Activated T-helper 2 cell treated with anti-CD3 and anti-CD28 coated beads, Interferon-gamma antibody, Interleukin-2, Interleukin-4, amounts not matched to agents 10 μg/mL and 5 μg/mL and 100 μg/mL, durations not matched to agents 14 hours and 24 hours and 36 hours (primary cell): ENCODE data around the gene HOXD8. TPM values are rescaled to one million over a fixed set of nuclear protein-coding genes. Genes with fewer than 3 reads are reported as not detected.
A peak's percentile ranks its signal among the peaks of the same experiment; 100 is the strongest.

Experiments used
- DNase-seq: peaks from one replicate; pipeline ENCODE4 v3.0.0; 2021; ENCODE audit warnings: low spot score
- H3K27ac Mint-ChIP-seq: one replicate; pipeline ENCODE4 v1.8.0; 2021; ENCODE audit warnings: mixed read lengths
- H3K27me3 Mint-ChIP-seq: one replicate; pipeline ENCODE4 v1.8.0; 2021; ENCODE audit warnings: low read depth, mixed read lengths
- H3K36me3 Mint-ChIP-seq: one replicate; pipeline ENCODE4 v1.8.0; 2021; ENCODE audit warnings: low read depth, mixed read lengths
- H3K4me1 Mint-ChIP-seq: one replicate; pipeline ENCODE4 v1.8.0; 2021; ENCODE audit warnings: low read depth, mixed read lengths
- H3K4me3 Mint-ChIP-seq: one replicate; pipeline ENCODE4 v1.8.0; 2021; ENCODE audit warnings: low read depth, mild to moderate bottlenecking, moderate library complexity, mixed read lengths
- H3K9me3 Mint-ChIP-seq: one replicate; pipeline ENCODE4 v1.8.0; 2021; ENCODE audit warnings: mixed read lengths
- intact Hi-C: fragments of 100-400 bp; cut with micrococcal nuclease; formaldehyde crosslinking; loops from one replicate; pipeline ENCODE4 v1.15.1; 2023
- total RNA-seq: library from RNA; stranded (reverse); gene quantifications from 2 replicates; pipeline ENCODE4 v1.2.3, GENCODE V29; 2022

HOXD8 gene
- total RNA-seq, 1 donor from 2014 or later = not detected

DNA sequence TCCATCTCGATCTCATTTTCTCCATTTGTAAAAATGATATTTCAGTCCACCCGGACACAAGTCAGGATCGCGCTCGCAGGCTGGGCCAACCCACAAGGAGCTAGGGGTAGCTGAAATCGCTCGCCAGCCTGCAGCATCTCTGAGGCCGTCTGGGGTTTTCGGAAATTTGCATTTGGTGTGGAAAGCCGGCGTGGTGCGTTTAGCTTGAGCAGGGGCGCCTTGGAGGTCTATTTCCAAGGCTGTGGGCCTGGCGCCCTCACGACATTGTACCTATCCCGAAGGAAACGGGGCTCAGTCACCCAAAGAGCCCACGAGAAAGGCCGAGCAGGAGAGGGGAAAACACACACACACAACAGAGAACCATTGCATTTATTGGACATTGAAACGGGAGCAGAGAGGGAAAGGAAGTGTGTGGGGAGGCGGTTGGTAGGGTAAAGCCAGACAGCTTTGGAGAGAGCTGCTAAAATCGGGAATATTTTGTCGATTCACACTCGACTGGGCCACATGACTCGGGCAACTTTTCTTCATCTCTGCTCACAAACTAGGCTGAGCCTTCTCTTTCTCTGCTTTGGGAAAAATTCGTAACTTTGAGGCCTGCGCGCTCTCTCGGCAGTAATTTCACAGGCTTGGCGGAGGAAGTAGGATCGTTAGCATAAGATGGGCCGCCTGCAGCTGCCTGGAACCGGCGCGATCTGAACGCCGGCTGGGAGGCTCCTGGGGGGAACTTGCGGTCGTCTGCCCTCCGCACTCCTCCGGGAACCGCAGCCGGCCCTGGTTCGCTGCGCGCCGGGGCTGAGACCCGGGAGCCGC, 1.1 kb upstream of the HOXD8 start:
- Mint-ChIP-seq H3K36me3 (no peaks in the 10 kb centered on the region), H3K9me3 (no peaks in the 10 kb centered on the region), H3K4me1 (peaks cover 12% of the 10 kb centered on the region), H3K27ac (peak overlapping the region; percentile 63), H3K27me3 (peaks cover 79% of the 10 kb centered on the region), H3K4me3 (no peak overlapping the region)
- intact Hi-C loops = loop anchor here (2.0 to 10.0 kb wide), 4 partner anchors 18 to 1794 kb away; partner anchors contain the start of gene SP9
- no peak for DNase-seq

DNA sequence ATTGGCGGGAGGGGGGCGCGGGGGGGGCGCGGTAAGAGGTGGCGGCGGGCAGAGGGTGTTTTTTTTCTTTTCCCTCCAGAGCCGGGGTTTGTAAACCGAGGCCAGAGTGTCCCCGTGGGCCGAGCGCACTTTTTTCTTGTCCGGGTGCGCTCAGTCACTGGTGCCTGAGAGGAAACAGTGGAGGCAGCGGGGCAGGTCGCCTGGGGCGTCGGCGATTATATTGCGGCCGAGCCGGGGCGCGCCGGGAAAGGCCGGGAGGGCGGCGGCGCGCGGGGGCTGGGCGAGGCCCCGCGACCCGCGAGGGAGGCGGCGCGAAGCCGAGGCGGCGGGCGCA, 275 bp downstream of the HOXD8 start:
- H3K9me3 Mint-ChIP-seq = no peaks in the 10 kb centered on the region
- intact Hi-C loops = loop anchor here (1.0 to 10.0 kb wide), 7 partner anchors 10 to 1795 kb away; partner anchors contain the start of genes HOXD12 and SP9

DNA sequence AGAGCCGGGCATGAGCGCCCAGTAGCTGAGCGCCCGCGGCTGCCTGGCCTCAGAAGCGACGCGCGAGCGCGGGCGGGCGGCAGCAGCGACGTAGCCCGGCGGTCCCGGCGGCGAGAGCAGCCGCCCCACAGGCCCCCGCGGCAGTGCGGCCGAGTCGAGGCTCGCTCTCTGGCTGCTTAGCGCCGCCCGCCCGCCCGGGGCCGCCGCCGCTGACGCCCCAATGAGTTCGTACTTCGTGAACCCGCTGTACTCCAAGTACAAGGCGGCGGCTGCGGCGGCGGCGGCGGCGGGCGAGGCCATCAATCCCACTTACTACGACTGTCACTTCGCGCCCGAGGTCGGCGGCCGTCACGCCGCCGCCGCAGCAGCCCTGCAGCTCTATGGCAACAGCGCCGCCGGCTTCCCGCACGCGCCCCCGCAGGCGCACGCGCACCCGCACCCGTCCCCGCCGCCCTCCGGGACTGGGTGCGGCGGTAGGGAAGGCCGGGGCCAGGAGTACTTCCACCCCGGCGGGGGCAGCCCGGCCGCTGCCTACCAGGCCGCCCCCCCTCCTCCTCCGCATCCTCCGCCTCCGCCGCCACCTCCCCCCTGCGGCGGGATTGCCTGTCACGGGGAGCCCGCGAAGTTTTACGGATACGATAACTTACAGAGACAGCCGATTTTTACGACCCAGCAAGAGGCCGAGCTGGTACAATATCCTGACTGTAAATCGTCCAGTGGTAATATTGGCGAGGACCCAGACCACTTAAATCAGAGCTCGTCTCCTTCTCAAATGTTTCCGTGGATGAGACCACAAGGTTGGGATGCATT, 847 bp downstream of the HOXD8 start:
- Mint-ChIP-seq H3K27me3 (peaks cover 81% of the 10 kb centered on the region), H3K4me1 (peaks cover 12% of the 10 kb centered on the region), H3K4me3 (no peak overlapping the region), H3K9me3 (no peaks in the 10 kb centered on the region), H3K36me3 (no peaks in the 10 kb centered on the region), H3K27ac (no peak overlapping the region)
- intact Hi-C loops = loop anchor here (1.0 to 5.0 kb wide), 3 partner anchors 9 to 54 kb away; partner anchors contain the start of gene HOXD12
- no peak for DNase-seq

More for the DNA sequence above, 275 bp downstream of the HOXD8 start:
- H3K36me3 Mint-ChIP-seq = no peaks in the 10 kb centered on the region
- peaks cover 79% of the 10 kb centered on the region for H3K27me3 Mint-ChIP-seq
- H3K27ac Mint-ChIP-seq = no peak overlapping the region
- H3K4me3 Mint-ChIP-seq = no peak overlapping the region
- peaks cover 12% of the 10 kb centered on the region for H3K4me1 Mint-ChIP-seq
- no peak for DNase-seq

DNA sequence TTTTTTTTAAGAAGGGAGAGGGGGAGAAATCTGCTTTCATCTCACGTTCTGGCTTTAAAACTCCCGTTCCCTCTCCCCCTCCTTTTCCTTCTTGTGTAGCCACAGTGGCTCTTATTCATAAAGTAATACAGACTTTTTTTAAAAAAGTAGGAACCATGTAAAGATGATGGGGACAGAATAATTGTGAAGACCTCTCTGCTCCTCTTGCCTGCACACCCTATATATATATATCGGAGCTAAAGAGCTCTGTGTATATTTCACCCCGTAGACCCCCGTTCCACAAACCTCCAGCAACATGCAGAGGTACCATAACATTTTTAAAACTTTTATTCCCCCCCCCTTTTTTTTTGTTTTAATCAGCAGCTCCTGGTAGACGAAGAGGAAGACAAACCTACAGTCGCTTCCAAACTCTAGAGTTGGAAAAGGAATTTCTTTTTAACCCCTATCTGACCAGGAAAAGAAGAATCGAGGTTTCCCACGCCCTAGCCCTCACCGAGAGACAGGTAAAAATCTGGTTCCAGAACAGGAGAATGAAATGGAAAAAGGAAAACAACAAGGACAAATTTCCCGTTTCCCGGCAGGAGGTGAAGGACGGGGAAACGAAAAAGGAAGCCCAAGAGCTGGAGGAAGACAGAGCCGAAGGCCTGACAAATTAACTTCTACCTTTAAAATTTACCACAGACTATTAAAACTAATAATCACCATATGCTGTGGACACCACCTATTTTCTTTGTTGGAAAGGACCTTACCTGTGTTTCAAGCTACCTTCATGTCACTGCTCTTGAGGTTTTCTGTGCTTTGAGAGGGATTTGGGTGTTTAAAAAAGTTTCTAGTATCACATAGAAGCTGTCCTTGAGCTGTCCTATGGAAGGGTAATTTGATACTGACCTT, 1.7 kb downstream of the HOXD8 start:
- no peak for DNase-seq
- intact Hi-C loops = loop anchor here (1.0 to 5.0 kb wide), 3 partner anchors 8 to 54 kb away; partner anchors contain the start of gene HOXD12
- Mint-ChIP-seq H3K27me3 (peaks cover 81% of the 10 kb centered on the region), H3K36me3 (no peaks in the 10 kb centered on the region), H3K4me1 (peaks cover 18% of the 10 kb centered on the region), H3K9me3 (no peaks in the 10 kb centered on the region), H3K27ac (no peak overlapping the region), H3K4me3 (no peak overlapping the region)

DNA sequence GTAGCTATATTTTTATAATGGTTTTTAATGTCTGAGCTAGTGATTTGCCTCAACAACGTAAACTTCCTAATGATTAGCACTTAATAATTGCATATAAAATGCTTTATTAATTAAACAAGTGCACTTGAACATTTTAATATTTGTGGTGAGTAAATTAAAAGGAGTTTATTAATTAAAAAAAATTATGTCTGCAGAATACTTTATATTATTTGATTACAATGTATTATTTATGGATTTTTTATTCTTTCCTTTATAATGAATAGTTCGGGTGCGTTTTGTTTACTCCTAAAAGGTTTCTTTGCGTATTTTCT, 2.3 kb downstream of the HOXD8 start:
- no peak overlapping the region for H3K4me3 Mint-ChIP-seq
- intact Hi-C loops = loop anchor here (2.0 to 5.0 kb wide), 2 partner anchors 35 to 55 kb away; partner anchors contain the start of gene HOXD12
- H3K9me3 Mint-ChIP-seq = no peaks in the 10 kb centered on the region
- peaks cover 78% of the 10 kb centered on the region for H3K27me3 Mint-ChIP-seq
- peaks cover 18% of the 10 kb centered on the region for H3K4me1 Mint-ChIP-seq
- no peak overlapping the region for H3K27ac Mint-ChIP-seq
- no peak for DNase-seq
- H3K36me3 Mint-ChIP-seq = no peaks in the 10 kb centered on the region

DNA sequence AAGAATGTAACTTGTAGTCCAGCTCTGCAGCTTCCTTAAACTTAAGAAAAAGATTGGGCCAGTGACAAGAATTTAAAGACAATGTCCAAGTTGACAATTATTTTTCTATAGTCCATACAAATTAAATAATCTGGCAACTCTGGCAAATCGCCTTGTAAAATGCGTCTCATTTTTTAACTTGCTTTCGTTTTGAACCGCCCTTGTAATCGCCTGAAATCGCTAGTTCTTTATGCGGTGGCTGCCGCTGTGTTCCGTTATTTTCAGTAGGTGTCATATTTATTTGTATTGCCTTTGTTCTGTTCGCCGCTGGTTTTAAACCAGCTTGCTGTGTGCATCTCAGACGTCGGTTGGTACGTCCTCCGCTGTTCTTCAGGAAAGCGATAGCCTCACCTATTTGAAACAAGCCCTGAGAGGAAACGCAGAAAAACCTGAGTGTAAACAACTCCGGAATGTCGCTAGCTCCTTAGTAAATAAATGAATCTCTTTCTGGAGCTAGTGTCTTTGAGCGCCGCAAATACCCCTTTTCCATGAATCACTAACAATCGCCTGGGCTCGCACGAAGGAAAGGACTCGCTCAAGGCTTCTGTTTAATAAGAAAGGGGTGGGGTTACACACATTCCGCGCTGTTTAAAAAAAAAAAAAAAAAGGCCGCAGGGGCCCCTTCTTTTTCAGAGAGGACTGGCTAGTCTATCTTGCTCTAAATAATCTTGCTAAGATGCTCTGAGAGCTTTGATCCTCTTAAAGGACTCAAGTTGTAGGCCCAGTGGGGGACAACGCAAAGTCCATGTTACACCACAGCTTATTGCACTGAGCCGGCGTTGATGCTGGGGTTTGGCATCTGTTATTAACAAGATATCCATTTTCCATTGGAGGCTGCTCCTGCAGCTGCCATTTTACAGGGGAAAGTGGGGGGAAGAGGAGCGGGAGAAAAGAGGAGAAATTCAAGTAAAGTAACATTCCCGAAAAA, 3.0 kb downstream of the HOXD8 start:
- Mint-ChIP-seq H3K4me1 (peaks cover 18% of the 10 kb centered on the region), H3K36me3 (no peaks in the 10 kb centered on the region), H3K9me3 (no peaks in the 10 kb centered on the region), H3K27ac (peak overlapping the region; percentile 49), H3K4me3 (peak overlapping the region; percentile 56), H3K27me3 (peaks cover 79% of the 10 kb centered on the region)
- intact Hi-C loops = loop anchor here (5.0 kb wide), 1 partner anchor 35 kb away; the partner anchor contains the start of gene HOXD12
- DNase-seq = no peak

DNA sequence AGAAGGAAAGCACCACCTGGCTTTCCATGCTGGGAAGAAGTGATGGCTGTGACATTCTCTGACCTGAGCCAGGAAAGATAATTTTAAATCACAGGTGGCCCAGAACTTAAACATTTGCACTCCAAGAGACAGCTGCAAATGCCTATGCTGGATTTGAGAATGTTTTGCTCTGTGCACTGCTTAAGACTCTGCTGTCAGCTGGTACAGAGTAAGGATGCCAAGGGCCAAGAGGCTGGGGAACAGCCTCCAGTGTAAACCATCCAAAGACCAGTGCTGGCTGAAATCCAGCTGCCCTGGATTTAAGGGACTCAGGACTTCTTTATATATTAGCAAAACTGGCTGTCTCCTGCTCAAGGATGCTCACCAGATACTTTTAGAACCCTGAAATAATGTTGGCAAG, 3.9 kb downstream of the HOXD8 start:
- Mint-ChIP-seq H3K4me1 (peaks cover 18% of the 10 kb centered on the region), H3K27me3 (peaks cover 79% of the 10 kb centered on the region)

DNA sequence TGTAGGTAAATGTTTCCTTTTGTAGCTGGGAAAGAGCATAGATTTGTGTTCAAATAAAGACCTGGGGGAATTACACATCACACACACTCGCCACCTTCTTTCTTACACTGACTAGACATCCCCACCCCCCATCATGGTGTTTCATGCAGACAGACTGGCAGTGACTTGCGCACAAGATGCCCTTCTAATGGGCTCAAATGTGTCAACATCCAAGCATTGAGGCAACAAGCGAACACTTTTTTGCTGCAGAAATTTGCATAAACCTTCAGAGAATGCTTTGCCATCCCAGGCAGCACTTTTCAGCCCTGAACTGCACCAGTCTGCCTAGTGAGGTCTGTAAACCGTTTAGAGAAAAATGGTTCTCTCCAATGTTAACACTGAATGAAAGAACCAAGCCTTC, 4.5 kb downstream of the HOXD8 start:
- Mint-ChIP-seq H3K36me3 (no peaks in the 10 kb centered on the region), H3K9me3 (no peaks in the 10 kb centered on the region), H3K4me1 (peaks cover 18% of the 10 kb centered on the region), H3K27me3 (peaks cover 80% of the 10 kb centered on the region), H3K27ac (no peak overlapping the region), H3K4me3 (no peak overlapping the region)
- no peak for DNase-seq
- intact Hi-C loops = loop anchor here (5.0 kb wide), 1 partner anchor 37 kb away; the partner anchor contains the start of gene HOXD12

More for the DNA sequence above, 3.9 kb downstream of the HOXD8 start:
- no peak overlapping the region for H3K27ac Mint-ChIP-seq
- intact Hi-C loops = loop anchor here (5.0 kb wide), 1 partner anchor 36 kb away; the partner anchor contains the start of gene HOXD12
- no peaks in the 10 kb centered on the region for H3K36me3 Mint-ChIP-seq
- H3K9me3 Mint-ChIP-seq = no peaks in the 10 kb centered on the region
- no peak overlapping the region for H3K4me3 Mint-ChIP-seq
- no peak for DNase-seq

DNA sequence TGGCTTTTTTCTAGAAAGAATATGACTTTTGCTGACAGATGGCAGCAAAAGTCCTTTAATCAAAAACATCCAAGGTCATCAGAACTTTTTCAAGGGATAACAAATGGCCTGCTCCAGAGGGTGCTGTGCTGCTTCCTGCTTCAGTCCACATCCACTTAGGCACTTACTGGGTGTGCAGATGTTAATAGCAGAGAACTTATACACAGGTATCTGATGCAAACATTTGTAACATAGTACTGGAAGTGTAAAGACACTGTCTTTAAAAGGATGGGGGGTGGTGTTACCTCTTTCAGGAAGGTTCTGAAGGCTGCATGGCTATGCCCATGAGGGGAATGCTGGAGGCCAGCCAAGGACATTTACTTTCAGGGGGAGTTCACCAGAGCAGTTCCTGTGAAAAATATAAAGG, 5.5 kb downstream of the HOXD8 start:
- DNase-seq = no peak
- H3K9me3 Mint-ChIP-seq = no peaks in the 10 kb centered on the region
- H3K27ac Mint-ChIP-seq = no peak overlapping the region
- peaks cover 86% of the 10 kb centered on the region for H3K27me3 Mint-ChIP-seq
- peaks cover 22% of the 10 kb centered on the region for H3K4me1 Mint-ChIP-seq
- intact Hi-C loops = no loop called here
- H3K36me3 Mint-ChIP-seq = no peaks in the 10 kb centered on the region
- H3K4me3 Mint-ChIP-seq = no peak overlapping the region

DNA sequence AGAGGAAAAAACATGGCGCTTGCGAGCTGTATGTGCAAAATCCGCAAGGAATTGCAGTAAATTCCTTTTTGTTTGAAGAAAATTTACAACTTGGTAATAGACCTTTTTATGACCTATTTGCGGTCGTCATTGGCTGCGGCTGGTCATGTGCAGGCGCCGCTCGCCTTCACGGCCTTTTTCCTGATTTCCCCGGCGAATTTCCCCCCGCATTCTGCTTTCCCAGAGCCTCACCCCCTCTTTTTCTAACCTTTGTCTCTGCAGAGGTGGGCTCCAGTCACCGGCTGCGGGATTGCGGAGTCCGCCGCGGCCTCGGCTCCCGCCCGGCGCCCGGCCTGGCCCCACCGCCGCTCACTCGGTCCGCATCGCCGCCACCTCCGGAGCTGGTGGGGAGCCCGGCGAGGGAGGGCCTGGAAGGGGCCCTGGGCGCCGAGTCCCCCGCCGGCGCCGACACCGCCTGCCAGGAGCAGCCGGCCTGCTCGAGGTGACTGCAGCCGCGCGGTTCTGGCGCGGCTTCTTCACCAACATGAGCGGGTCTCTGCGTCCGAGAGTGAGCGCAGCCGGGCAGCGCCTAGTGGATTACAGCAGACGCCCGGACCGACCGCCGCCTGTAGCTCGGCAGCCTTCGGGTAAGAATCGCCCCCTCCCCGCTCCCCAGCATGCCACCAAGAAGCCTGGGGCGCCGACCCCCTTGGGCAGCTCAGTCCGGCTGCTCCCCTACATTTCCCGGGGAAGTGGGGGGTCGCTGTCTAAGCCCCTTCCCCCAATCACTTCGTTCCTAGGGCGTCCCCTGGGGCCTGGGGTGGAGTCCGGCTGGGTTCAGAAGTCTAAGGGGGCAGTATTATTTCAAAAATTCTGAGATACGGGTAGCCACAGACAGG, 7.1 kb downstream of the HOXD8 start:
- intact Hi-C loops = loop anchor here (2.0 kb wide), 1 partner anchor 14 kb away; the partner anchor contains the start of gene HOXD4
- DNase-seq = no peak
- H3K27me3 Mint-ChIP-seq = peaks cover 88% of the 10 kb centered on the region
- H3K36me3 Mint-ChIP-seq = no peaks in the 10 kb centered on the region
- H3K4me3 Mint-ChIP-seq = no peak overlapping the region
- H3K4me1 Mint-ChIP-seq = peaks cover 17% of the 10 kb centered on the region
- no peaks in the 10 kb centered on the region for H3K9me3 Mint-ChIP-seq
- no peak overlapping the region for H3K27ac Mint-ChIP-seq

DNA sequence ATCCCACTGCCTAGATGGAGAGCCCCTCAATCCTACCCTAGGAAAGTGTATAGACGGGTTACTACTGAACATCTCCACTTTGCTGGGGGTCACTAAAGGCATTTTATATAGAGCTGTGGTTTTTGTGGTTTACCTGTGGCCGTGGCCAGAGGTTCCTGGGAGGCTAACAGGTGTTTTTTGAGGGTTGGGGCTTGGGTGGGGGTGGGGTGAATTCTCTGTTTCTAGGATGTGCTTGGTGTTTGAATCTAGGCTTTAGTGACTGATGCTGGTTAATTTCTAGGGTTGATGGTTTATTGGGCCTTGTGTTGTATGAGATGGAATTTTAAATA, 7.7 kb downstream of the HOXD8 start:
- H3K27me3 Mint-ChIP-seq = peaks cover 90% of the 10 kb centered on the region
- H3K36me3 Mint-ChIP-seq = no peaks in the 10 kb centered on the region
- no peak overlapping the region for H3K4me3 Mint-ChIP-seq
- no peaks in the 10 kb centered on the region for H3K9me3 Mint-ChIP-seq
- peaks cover 13% of the 10 kb centered on the region for H3K4me1 Mint-ChIP-seq
- DNase-seq = no peak
- no peak overlapping the region for H3K27ac Mint-ChIP-seq
- intact Hi-C loops = loop anchor here (2.0 kb wide), 1 partner anchor 14 kb away; the partner anchor contains the start of gene HOXD4
